H1 (cell line): ENCODE measurements around the gene WDR74. TPM values are rescaled to one million over a fixed set of nuclear protein-coding genes. Genes with fewer than 3 reads are reported as not detected.

Experiments used
- ASH2L ChIP-seq: fragments of 200-600, 300-600 bp; sonication (generic); IDR thresholded peaks from one replicate; pipeline ENCODE4 v1.7.1; 2017; ENCODE audit warnings: low read length
- POLR2A ChIP-seq, 2 experiments: IDR thresholded peaks; 1 replicate in 1 of 2; 2 replicates in 1 of 2; pipeline ENCODE4 v1.6.1; 2011; ENCODE audit warnings: low read depth in 2 of 2, low read length in 2 of 2, mild to moderate bottlenecking in 2 of 2; ENCODE audit errors: control extremely low read depth in 1 of 2
- SUZ12 ChIP-seq: fragments of 200-600 bp; sonication (generic); IDR thresholded peaks from 2 replicates; pipeline ENCODE4 v1.6.1; 2012; ENCODE audit warnings: mild to moderate bottlenecking, inconsistent platforms, low read length, moderate library complexity, mixed read lengths
- TCF12 ChIP-seq: IDR thresholded peaks from 2 replicates; pipeline ENCODE4 v1.6.1; 2011; ENCODE audit warnings: low read depth, mild to moderate bottlenecking, low read length
- polyA plus RNA-seq, 7 experiments: library from polyadenylated mRNA; depleted of rRNA in 3 of 7; stranded (reverse) in 5 of 7; unstranded in 2 of 7; fragments of >200 nt in 5 of 7; fragments of 200-250 nt in 2 of 7; gene quantifications; 1 replicate in 5 of 7; 2 replicates in 1 of 7; 4 replicates in 1 of 7; pipeline versions ENCODE4 v1.2.1 to v1.2.3, GENCODE V29; 2011 to 2013; ENCODE audit warnings: missing spikeins in 2 of 7, mixed read lengths in 2 of 7
- total RNA-seq: library from RNA; stranded (reverse); fragmentation: NEBNext Ultra II Directional; extraction: Animal tissue kit (Norgen Biotek cat#: 25700); gene quantifications from 2 replicates; pipeline ENCODE4 v1.2.1, GENCODE V29; 2021

Gene WDR74
- total and polyA plus RNA-seq, 2 of the 8 experiments (the other 6 are each of a cell fraction or from before 2014, with no cell fraction given), result 93.6 to 97.0 TPM

DNA sequence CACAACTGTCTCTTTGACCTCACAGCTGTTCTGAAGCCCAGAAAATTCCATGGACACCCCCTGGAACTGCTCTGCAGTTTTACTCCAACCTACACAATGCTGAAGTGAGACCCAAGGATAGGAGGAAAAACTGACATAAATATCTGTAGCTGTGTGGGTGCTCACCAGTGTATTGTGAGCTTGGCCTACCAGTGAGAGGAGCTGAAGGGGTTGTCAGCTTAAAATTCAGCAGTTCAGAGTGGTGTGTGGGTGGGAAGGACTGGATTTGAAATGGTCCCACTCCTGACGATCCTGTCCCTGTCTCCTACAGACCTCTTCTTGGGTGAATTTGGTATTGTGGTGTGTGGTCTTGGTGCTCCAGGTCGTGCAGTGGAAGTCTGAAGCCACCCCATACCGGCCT, 49.8 kb downstream of the WDR74 start (continued):
- TF ChIP-seq ASH2L (no peak), SUZ12 (no peak), POLR2A (IDR thresholded peaks at IDR 0.05; ENCODE audit: control extremely low read depth in 1 of 2, low read depth in 2 of 2, low read length in 2 of 2) (no peak), TCF12 (no peak)
